H9 (cell line): ENCODE measurements around the gene WDFY1. TPM values are rescaled to one million over a fixed set of nuclear protein-coding genes. Genes with fewer than 3 reads are reported as not detected.
A peak's percentile ranks its signal among the peaks of the same experiment; 100 is the strongest.

Experiments used
- DNase-seq: peaks from one replicate; pipeline ENCODE4 v3.0.0-alpha.2; 2017
- H2AFZ ChIP-seq: one replicate; pipeline ENCODE4 v1.6.1; 2013; ENCODE audit warnings: mild to moderate bottlenecking, low read length, control low read depth, moderate library complexity
- H2AK5ac ChIP-seq: 2 replicates; pipeline ENCODE4 v1.6.1; 2013; ENCODE audit warnings: low read length, control low read depth, mixed read lengths; ENCODE audit not compliant: insufficient read length
- H2BK120ac ChIP-seq: one replicate; pipeline ENCODE4 v1.6.1; 2013; ENCODE audit warnings: low read depth, mild to moderate bottlenecking, low read length, control low read depth, inconsistent platforms; ENCODE audit not compliant: poor library complexity, severe bottlenecking
- H2BK12ac ChIP-seq: 2 replicates; pipeline ENCODE4 v1.6.1; 2013; ENCODE audit warnings: low read length, control low read depth, mixed read lengths, low read depth; ENCODE audit not compliant: insufficient read length
- H2BK15ac ChIP-seq: 2 replicates; pipeline ENCODE4 v1.6.1; 2013; ENCODE audit warnings: low read depth, low read length, control low read depth
- H2BK20ac ChIP-seq: one replicate; pipeline ENCODE4 v1.6.1; 2013; ENCODE audit warnings: low read depth, mild to moderate bottlenecking, low read length, control low read depth, inconsistent platforms; ENCODE audit not compliant: poor library complexity, severe bottlenecking
- H2BK5ac ChIP-seq: 2 replicates; pipeline ENCODE4 v1.6.1; 2013; ENCODE audit warnings: low read length, control low read depth, mixed read lengths; ENCODE audit not compliant: insufficient read length
- H3K14ac ChIP-seq: 2 replicates; pipeline ENCODE4 v1.6.1; 2013; ENCODE audit warnings: low read length, control low read depth; ENCODE audit not compliant: insufficient read depth
- H3K18ac ChIP-seq: 2 replicates; pipeline ENCODE4 v1.6.1; 2013; ENCODE audit warnings: low read depth, mild to moderate bottlenecking, mixed read lengths, low read length, control low read depth; ENCODE audit not compliant: insufficient read length
- H3K23ac ChIP-seq: 2 replicates; pipeline ENCODE4 v1.6.1; 2013; ENCODE audit warnings: low read length, control low read depth, mixed read lengths, low read depth; ENCODE audit not compliant: insufficient read length
- H3K23me2 ChIP-seq: 2 replicates; pipeline ENCODE4 v1.6.1; 2013; ENCODE audit warnings: low read depth, mild to moderate bottlenecking, mixed read lengths, low read length, control low read depth; ENCODE audit not compliant: insufficient read length, poor library complexity, severe bottlenecking
- H3K27ac ChIP-seq: 2 replicates; pipeline ENCODE4 v1.5.1; 2013; ENCODE audit warnings: low read length, control low read depth, mixed read lengths, low read depth; ENCODE audit not compliant: insufficient read length
- H3K27me3 ChIP-seq: 2 replicates; pipeline ENCODE4 v1.6.1; 2013; ENCODE audit warnings: low read length, control low read depth, inconsistent platforms; ENCODE audit not compliant: insufficient read depth
- H3K4ac ChIP-seq: 2 replicates; pipeline ENCODE4 v1.6.1; 2013; ENCODE audit warnings: low read depth, mild to moderate bottlenecking, control low read depth, inconsistent platforms, low read length, moderate library complexity
- H3K4me1 ChIP-seq: 2 replicates; pipeline ENCODE4 v1.6.1; 2013; ENCODE audit warnings: low read length, control low read depth, inconsistent platforms; ENCODE audit not compliant: insufficient read depth
- H3K4me2 ChIP-seq: 2 replicates; pipeline ENCODE4 v1.6.1; 2013; ENCODE audit warnings: low read length, control low read depth, mixed read lengths; ENCODE audit not compliant: insufficient read length, insufficient read depth
- H3K56ac ChIP-seq: 2 replicates; pipeline ENCODE4 v1.6.1; 2013; ENCODE audit warnings: low read depth, mild to moderate bottlenecking, mixed read lengths, low read length, control low read depth; ENCODE audit not compliant: insufficient read length
- H3K79me1 ChIP-seq: 2 replicates; pipeline ENCODE4 v1.6.1; 2013; ENCODE audit warnings: low read depth, mild to moderate bottlenecking, moderate library complexity, low read length, control low read depth, inconsistent platforms; ENCODE audit not compliant: insufficient read depth, poor library complexity, severe bottlenecking
- H3K79me2 ChIP-seq: 2 replicates; pipeline ENCODE4 v1.6.1; 2013; ENCODE audit warnings: low read length, control low read depth, inconsistent platforms; ENCODE audit not compliant: insufficient read depth
- H3K9ac ChIP-seq: 2 replicates; pipeline ENCODE4 v1.6.1; 2013; ENCODE audit warnings: low read length, control low read depth, mixed read lengths; ENCODE audit not compliant: insufficient read length; ENCODE audit errors: extremely low read depth
- H3K9me3 ChIP-seq: one replicate; pipeline ENCODE4 v1.6.1; 2013; ENCODE audit warnings: low read depth, low read length, inconsistent platforms; ENCODE audit not compliant: control insufficient read depth
- H3T11ph ChIP-seq: one replicate; pipeline ENCODE4 v1.6.1; 2013; ENCODE audit warnings: mild to moderate bottlenecking, low read length, control low read depth, inconsistent platforms
- H4K20me1 ChIP-seq: one replicate; pipeline ENCODE4 v1.6.1; 2013; ENCODE audit not compliant: control insufficient read depth, insufficient read length, insufficient read depth
- H4K5ac ChIP-seq: 2 replicates; pipeline ENCODE4 v1.6.1; 2013; ENCODE audit warnings: low read depth, mild to moderate bottlenecking, mixed read lengths, low read length, control low read depth; ENCODE audit not compliant: insufficient read length
- H4K8ac ChIP-seq: replicated peaks from 2 replicates; pipeline ENCODE4 v1.6.1; 2013; ENCODE audit warnings: low read length, control low read depth, mixed read lengths, low read depth; ENCODE audit not compliant: insufficient read length
- H4K91ac ChIP-seq: 2 replicates; pipeline ENCODE4 v1.6.1; 2013; ENCODE audit warnings: low read depth, mild to moderate bottlenecking, moderate library complexity, mixed read lengths, low read length, control low read depth; ENCODE audit not compliant: insufficient read length
- H3K27ac Mint-ChIP-seq, 3 experiments: 2 replicates in 2 of 3; 3 replicates in 1 of 3; pipeline ENCODE4 v1.8.0; 2020 to 2021; ENCODE audit warnings: mixed read lengths in 3 of 3, mild to moderate bottlenecking in 1 of 3, moderate library complexity in 1 of 3
- H3K27me3 Mint-ChIP-seq: 2 replicates; pipeline ENCODE4 v1.8.0; 2021; ENCODE audit warnings: low read depth, mild to moderate bottlenecking, moderate library complexity, mixed read lengths
- H3K36me3 Mint-ChIP-seq, 3 experiments: 2 replicates in 2 of 3; 3 replicates in 1 of 3; pipeline ENCODE4 v1.8.0; 2020 to 2021; ENCODE audit warnings: low read depth in 3 of 3, mixed read lengths in 3 of 3; ENCODE audit not compliant: insufficient read depth in 1 of 3
- H3K4me1 Mint-ChIP-seq, 2 experiments: 2 replicates each; pipeline ENCODE4 v1.8.0; 2020; ENCODE audit warnings: mixed read lengths in 2 of 2
- H3K4me3 Mint-ChIP-seq, 2 experiments: 2 replicates in 1 of 2; 3 replicates in 1 of 2; pipeline ENCODE4 v1.8.0; 2020 to 2021; ENCODE audit warnings: mild to moderate bottlenecking in 2 of 2, mixed read lengths in 2 of 2, moderate library complexity in 1 of 2
- H3K9me3 Mint-ChIP-seq, 2 experiments: 2 replicates in 1 of 2; 3 replicates in 1 of 2; pipeline ENCODE4 v1.8.0; 2020; ENCODE audit warnings: mild to moderate bottlenecking in 2 of 2, mixed read lengths in 2 of 2, moderate library complexity in 1 of 2
- WGBS: extraction: QIAGEN DNeasy Blood & Tissue Kit; methylation state at CpG from one replicate; pipeline ENCODE4 v1.1.7; 2013; ENCODE audit warnings: missing lambda C conversion rate, low lambda C conversion rate, mixed read lengths; ENCODE audit not compliant: insufficient read length; ENCODE audit errors: extremely low coverage; 5-methylcytosine and 5-hydroxymethylcytosine counted together
- total RNA-seq: library from RNA; stranded (reverse); gene quantifications from 2 replicates; pipeline ENCODE4 v1.2.1, GENCODE V29; 2021
- TF ChIP-seq, protein P1 (sequence below): fragments of 200-600 bp; sonication (generic); conservative IDR thresholded peaks from 3 replicates; pipeline ENCODE4 v1.8.0; 2021; ENCODE audit warnings: antibody characterized with exemption, mild to moderate bottlenecking

Gene WDFY1
- total RNA-seq, 1 experiment from 2014 or later = 54.1 TPM

DNA sequence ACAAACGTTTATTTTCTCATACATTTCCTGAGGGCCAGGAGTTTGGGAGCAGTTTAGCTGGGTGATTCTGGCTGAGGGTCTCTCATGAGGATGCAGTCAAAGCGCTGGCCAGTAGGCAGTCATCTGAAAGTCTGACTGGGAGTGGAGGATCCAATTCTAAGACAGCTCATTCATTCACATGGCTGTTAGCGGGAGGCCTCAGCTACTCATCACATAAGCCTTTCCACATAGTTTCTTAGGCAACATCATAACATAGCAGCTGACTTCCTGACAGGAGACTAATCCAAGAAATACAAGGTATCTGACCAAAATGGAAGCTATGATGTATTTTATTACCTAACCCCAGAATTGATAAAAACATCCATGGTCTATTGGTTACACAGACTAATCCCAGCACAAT is 9.3 kb upstream of the WDFY1 start:
- H4K20me1 ChIP-seq = no peaks in the 10 kb centered on the region
- H3K4me2 ChIP-seq = no peak overlapping the region
- H2AK5ac ChIP-seq = no peak overlapping the region
- H4K8ac ChIP-seq = no peak overlapping the region
- no peak overlapping the region for H2BK15ac ChIP-seq
- H3K9me3 ChIP-seq = no peaks in the 10 kb centered on the region
- no peak overlapping the region for H2AFZ ChIP-seq
- H3K79me1 ChIP-seq = no peaks in the 10 kb centered on the region
- no peak overlapping the region for H3T11ph ChIP-seq
- Mint-ChIP-seq H3K9me3 (no peaks in the 10 kb centered on the region), H3K27ac (peak overlapping the region in 1 of 3 experiments; percentile 59; a peak in 1 of 7 replicates), H3K4me1 (peaks cover 38 to 48% of the 10 kb centered on the region in 2 experiments), H3K27me3 (peaks cover 3% of the 10 kb centered on the region), H3K36me3 (peaks cover 0 to 4% (median under 1%) of the 10 kb centered on the region in 3 experiments; a peak in 3 of 7 replicates), H3K4me3 (no peak overlapping the region)
- no peak overlapping the region for H2BK120ac ChIP-seq
- no peak overlapping the region for H4K5ac ChIP-seq
- H3K4ac ChIP-seq = no peak overlapping the region
- no peak for DNase-seq
- H3K14ac ChIP-seq = no peak overlapping the region
- H3K56ac ChIP-seq = no peak overlapping the region
- H4K91ac ChIP-seq = no peak overlapping the region
- TF ChIP-seq, protein P1, sequence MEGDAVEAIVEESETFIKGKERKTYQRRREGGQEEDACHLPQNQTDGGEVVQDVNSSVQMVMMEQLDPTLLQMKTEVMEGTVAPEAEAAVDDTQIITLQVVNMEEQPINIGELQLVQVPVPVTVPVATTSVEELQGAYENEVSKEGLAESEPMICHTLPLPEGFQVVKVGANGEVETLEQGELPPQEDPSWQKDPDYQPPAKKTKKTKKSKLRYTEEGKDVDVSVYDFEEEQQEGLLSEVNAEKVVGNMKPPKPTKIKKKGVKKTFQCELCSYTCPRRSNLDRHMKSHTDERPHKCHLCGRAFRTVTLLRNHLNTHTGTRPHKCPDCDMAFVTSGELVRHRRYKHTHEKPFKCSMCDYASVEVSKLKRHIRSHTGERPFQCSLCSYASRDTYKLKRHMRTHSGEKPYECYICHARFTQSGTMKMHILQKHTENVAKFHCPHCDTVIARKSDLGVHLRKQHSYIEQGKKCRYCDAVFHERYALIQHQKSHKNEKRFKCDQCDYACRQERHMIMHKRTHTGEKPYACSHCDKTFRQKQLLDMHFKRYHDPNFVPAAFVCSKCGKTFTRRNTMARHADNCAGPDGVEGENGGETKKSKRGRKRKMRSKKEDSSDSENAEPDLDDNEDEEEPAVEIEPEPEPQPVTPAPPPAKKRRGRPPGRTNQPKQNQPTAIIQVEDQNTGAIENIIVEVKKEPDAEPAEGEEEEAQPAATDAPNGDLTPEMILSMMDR = no peak
- no peak overlapping the region for H3K9ac ChIP-seq
- WGBS = no CpG with 5 or more reads among the region's 3 CpGs
- H2BK20ac ChIP-seq = no peak overlapping the region
- no peaks in the 10 kb centered on the region for H3K23me2 ChIP-seq
- peaks cover 12% of the 10 kb centered on the region; the same call in 1 of the 2 replicates for H3K79me2 ChIP-seq
- H3K18ac ChIP-seq = no peak overlapping the region
- no peaks in the 10 kb centered on the region for H3K27me3 ChIP-seq
- no peak overlapping the region for H3K23ac ChIP-seq
- no peak overlapping the region for H3K27ac ChIP-seq
- peaks cover 7% of the 10 kb centered on the region for H3K4me1 ChIP-seq
- H2BK5ac ChIP-seq = no peak overlapping the region
- no peak overlapping the region for H2BK12ac ChIP-seq
